B cell (primary cell): ENCODE results near the gene GATA1. TPM values are rescaled to one million over a fixed set of nuclear protein-coding genes. Genes with fewer than 3 reads are reported as not detected.
"Not testable (repeated sequence)": the region's sequence is repeated elsewhere in the genome, so short reads cannot be mapped to it uniquely, and the experiment has no call there.

Source experiments
- ATAC-seq: fragments of 200-7000 bp; cut with Tn5 transposase; one replicate; pipeline ENCODE4 v1.10.0; 2021; ENCODE audit warnings: low read depth, mild to moderate bottlenecking, moderate number of reproducible peaks, moderate library complexity
- CTCF ChIA-PET: fragments of 350-600 bp; sonication (Branson Sonifier 250); formaldehyde crosslinking; loops from one replicate; lab custom pipeline; 2021; ENCODE audit warnings: antibody characterized with exemption, inconsistent platforms; lab: Charles Lee
- POLR2A ChIA-PET: fragments of 350-600 bp; sonication (Branson Sonifier 250); formaldehyde crosslinking; loops from one replicate; lab custom pipeline; 2021; ENCODE audit warnings: antibody characterized with exemption; lab: Charles Lee
- DNase-seq: peaks from one replicate; pipeline ENCODE4 v3.0.0; 2013
- H2AFZ ChIP-seq: 2 replicates; pipeline ENCODE4 v1.6.1; 2012; ENCODE audit warnings: mild to moderate bottlenecking, low read depth, low read length; ENCODE audit not compliant: insufficient read depth, poor library complexity, severe bottlenecking
- H3K27ac ChIP-seq, 2 donors: 1 replicate in 1 of 2; 2 replicates in 1 of 2; pipeline ENCODE4 v1.5.1; 2012 to 2013; ENCODE audit warnings: low read length in 2 of 2, mild to moderate bottlenecking in 2 of 2, moderate library complexity in 1 of 2
- H3K27me3 ChIP-seq, 4 experiments: fragments of 200-600 bp in 1 of 4; sonication (generic) in 1 of 4; replicated peaks in 1 of 4; 1 replicate in 2 of 4; 2 replicates in 2 of 4; pipeline versions ENCODE4 v1.6.1 to v1.7.0; 2013 to 2016; ENCODE audit warnings: low read length in 3 of 4, mild to moderate bottlenecking in 2 of 4, mixed read lengths in 1 of 4, moderate library complexity in 1 of 4; ENCODE audit not compliant: insufficient read depth in 4 of 4, control insufficient read depth in 3 of 4; ENCODE audit errors: control extremely low read depth in 1 of 4
- H3K36me3 ChIP-seq, 2 experiments: replicated peaks in 1 of 2; 1 replicate in 1 of 2; 2 replicates in 1 of 2; pipeline versions ENCODE4 v1.6.1 to v1.7.1; 2013; ENCODE audit warnings: low read length in 1 of 2; ENCODE audit not compliant: insufficient read depth in 2 of 2, control insufficient read depth in 1 of 2; ENCODE audit errors: control extremely low read depth in 1 of 2, extremely low read depth in 1 of 2
- H3K4me1 ChIP-seq, 2 donors: fragments of 200-600 bp in 1 of 2; sonication (generic) in 1 of 2; 1 replicate in 1 of 2; 2 replicates in 1 of 2; pipeline versions ENCODE4 v1.5.1 to v1.6.1; 2013 to 2017; ENCODE audit warnings: low read length in 2 of 2; ENCODE audit not compliant: control insufficient read depth in 2 of 2, insufficient read depth in 2 of 2
- H3K4me2 ChIP-seq: replicated peaks from 2 replicates; pipeline ENCODE3; 2012; ENCODE audit warnings: mild to moderate bottlenecking, low read depth, low read length; ENCODE audit not compliant: poor library complexity, severe bottlenecking
- H3K4me3 ChIP-seq, 5 experiments: fragments of 200-600 bp in 1 of 5; sonication (generic) in 1 of 5; 1 replicate in 3 of 5; 2 replicates in 2 of 5; pipeline versions ENCODE4 v1.5.1 to v1.7.0; 2011 to 2016; ENCODE audit warnings: low read length in 4 of 5, mild to moderate bottlenecking in 4 of 5, low read depth in 2 of 5, control low read depth in 1 of 5, moderate library complexity in 1 of 5; ENCODE audit not compliant: insufficient read depth in 1 of 5; ENCODE audit errors: control extremely low read depth in 1 of 5, extremely low read depth in 1 of 5
- H3K79me2 ChIP-seq: fragments of 200-600 bp; sonication (generic); one replicate; pipeline ENCODE4 v1.6.0; 2016; ENCODE audit warnings: low read length; ENCODE audit not compliant: control insufficient read depth, insufficient read depth
- H3K9ac ChIP-seq: fragments of 200-600 bp; sonication (generic); 2 replicates; pipeline ENCODE4 v1.6.1; 2017; ENCODE audit warnings: mild to moderate bottlenecking, low read length, moderate library complexity
- H3K9me3 ChIP-seq, 3 donors: one replicate each; pipeline versions ENCODE4 v1.6.1 to v1.7.1; 2013; ENCODE audit warnings: low read length in 2 of 3; ENCODE audit not compliant: control insufficient read depth in 2 of 3, insufficient read depth in 1 of 3; ENCODE audit errors: control extremely low read depth in 1 of 3
- H4K20me1 ChIP-seq: 2 replicates; pipeline ENCODE4 v1.6.0; 2012; ENCODE audit warnings: mild to moderate bottlenecking, low read length; ENCODE audit not compliant: insufficient read depth, control insufficient read depth, poor library complexity, severe bottlenecking
- H3K27ac Mint-ChIP-seq: one replicate; pipeline ENCODE4 v1.8.0; 2021; ENCODE audit warnings: mixed read lengths
- H3K27me3 Mint-ChIP-seq: one replicate; pipeline ENCODE4 v1.8.0; 2021; ENCODE audit warnings: mixed read lengths
- H3K4me1 Mint-ChIP-seq: one replicate; pipeline ENCODE4 v1.8.0; 2021; ENCODE audit warnings: mixed read lengths
- H3K4me3 Mint-ChIP-seq: one replicate; pipeline ENCODE4 v1.8.0; 2021; ENCODE audit warnings: mixed read lengths
- H3K9me3 Mint-ChIP-seq: one replicate; pipeline ENCODE4 v1.8.0; 2022; ENCODE audit warnings: mixed read lengths; ENCODE audit not compliant: insufficient read depth
- EZH2 ChIP-seq: IDR thresholded peaks from 2 replicates; pipeline ENCODE4 v1.6.1; 2012; ENCODE audit warnings: borderline replicate concordance, low read depth, mild to moderate bottlenecking, moderate library complexity, low read length; ENCODE audit not compliant: insufficient read depth, poor library complexity, severe bottlenecking
- WGBS: methylation state at CpG from one replicate; pipeline ENCODE4 v1.1.5; 2013; ENCODE audit warnings: missing lambda C conversion rate; ENCODE audit not compliant: insufficient coverage; 5-methylcytosine and 5-hydroxymethylcytosine counted together
- intact Hi-C: fragments of 100-400 bp; cut with micrococcal nuclease; formaldehyde crosslinking; loops from one replicate; pipeline ENCODE4 v1.10.0; 2022
- polyA plus RNA-seq: library from polyadenylated mRNA; depleted of rRNA; stranded (reverse); fragments of >200 nt; gene quantifications from 2 replicates; pipeline ENCODE4 v1.2.3, GENCODE V29; 2012
- total RNA-seq, 2 donors: library from RNA; stranded (reverse); fragments of 120-200 nt in 1 of 2; gene quantifications; 1 replicate in 1 of 2; 2 replicates in 1 of 2; pipeline versions ENCODE4 v1.2.3 to v1.2.4, GENCODE V29; 2013 to 2022
- TF ChIP-seq, protein P1 (sequence below): fragments of 200-600 bp; IDR thresholded peaks from one replicate; pipeline ENCODE4 v1.8.0; 2022; ENCODE audit warnings: antibody characterized with exemption, mild to moderate bottlenecking

GATA1 gene
- total and polyA plus RNA-seq, 2 donors (not counting 1 experiment from before 2014, with no cell fraction given) = not detected

DNA sequence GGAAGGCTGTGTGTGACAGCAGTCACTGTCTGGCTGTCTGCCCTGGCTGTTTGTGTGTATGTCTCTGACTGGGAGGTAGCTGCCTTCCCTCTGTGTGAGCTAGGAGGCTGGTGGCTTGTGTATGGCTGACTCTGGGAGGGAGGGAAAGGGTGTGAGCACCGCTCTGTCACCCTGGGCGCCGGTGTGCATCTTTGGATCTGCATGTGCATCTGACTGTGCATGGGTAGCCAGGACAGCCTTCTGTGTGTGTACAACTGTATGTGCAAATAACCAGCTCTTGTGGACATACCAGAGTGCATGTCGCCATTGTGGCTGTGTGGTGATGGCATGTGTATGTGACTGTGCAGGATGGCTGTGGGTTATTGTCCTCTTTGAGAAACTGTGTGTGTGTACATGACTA is 32.5 kb downstream of the GATA1 start:
- DNase-seq (no peak), ATAC-seq (no peak)
- no peak for TF ChIP-seq EZH2
- TF ChIP-seq, protein P1, sequence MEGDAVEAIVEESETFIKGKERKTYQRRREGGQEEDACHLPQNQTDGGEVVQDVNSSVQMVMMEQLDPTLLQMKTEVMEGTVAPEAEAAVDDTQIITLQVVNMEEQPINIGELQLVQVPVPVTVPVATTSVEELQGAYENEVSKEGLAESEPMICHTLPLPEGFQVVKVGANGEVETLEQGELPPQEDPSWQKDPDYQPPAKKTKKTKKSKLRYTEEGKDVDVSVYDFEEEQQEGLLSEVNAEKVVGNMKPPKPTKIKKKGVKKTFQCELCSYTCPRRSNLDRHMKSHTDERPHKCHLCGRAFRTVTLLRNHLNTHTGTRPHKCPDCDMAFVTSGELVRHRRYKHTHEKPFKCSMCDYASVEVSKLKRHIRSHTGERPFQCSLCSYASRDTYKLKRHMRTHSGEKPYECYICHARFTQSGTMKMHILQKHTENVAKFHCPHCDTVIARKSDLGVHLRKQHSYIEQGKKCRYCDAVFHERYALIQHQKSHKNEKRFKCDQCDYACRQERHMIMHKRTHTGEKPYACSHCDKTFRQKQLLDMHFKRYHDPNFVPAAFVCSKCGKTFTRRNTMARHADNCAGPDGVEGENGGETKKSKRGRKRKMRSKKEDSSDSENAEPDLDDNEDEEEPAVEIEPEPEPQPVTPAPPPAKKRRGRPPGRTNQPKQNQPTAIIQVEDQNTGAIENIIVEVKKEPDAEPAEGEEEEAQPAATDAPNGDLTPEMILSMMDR = no peak
- Mint-ChIP-seq H3K9me3 (no peaks in the 10 kb centered on the region), H3K4me1 (no peaks in the 10 kb centered on the region), H3K27ac (no peak overlapping the region), H3K4me3 (no peak overlapping the region), H3K27me3 (no peaks in the 10 kb centered on the region)
- Histone ChIP-seq H3K4me3 (no peak overlapping the region), H2AFZ (no peak overlapping the region), H3K4me1 (no peaks in the 10 kb centered on the region), H3K9me3 (no peaks in the 10 kb centered on the region), H3K9ac (no peak overlapping the region), H4K20me1 (no peaks in the 10 kb centered on the region), H3K4me2 (no peak overlapping the region), H3K36me3 (peaks cover 0 to 11% of the 10 kb centered on the region in 2 experiments), H3K27ac (no peak overlapping the region), H3K79me2 (no peaks in the 10 kb centered on the region), H3K27me3 (no peaks in the 10 kb centered on the region)
- CTCF ChIA-PET = no interaction called here
- POLR2A ChIA-PET = no interaction called here
- intact Hi-C loops = no loop called here
- WGBS = 100% methylated on average over 4 of the region's 4 CpGs

DNA sequence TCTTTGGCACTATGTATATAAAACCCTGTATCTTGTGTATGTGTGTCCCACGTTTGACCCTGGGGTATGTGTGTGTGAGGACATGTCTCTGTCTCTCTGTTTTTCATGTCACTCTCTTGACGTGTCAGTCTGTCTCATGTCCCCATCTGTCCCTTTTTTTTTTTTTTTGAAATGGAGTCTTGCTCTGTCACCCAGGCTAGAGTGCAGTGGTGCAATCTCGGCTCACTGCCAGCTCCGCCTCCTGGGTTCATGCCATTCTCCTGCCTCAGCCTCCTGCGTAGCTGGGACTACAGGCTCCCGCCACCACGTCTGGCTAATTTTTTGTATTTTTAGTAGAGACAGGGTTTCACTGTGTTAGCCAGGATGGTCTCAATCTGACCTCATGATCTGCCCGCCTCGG is 33.0 kb downstream of the GATA1 start:
- peaks cover 0 to 11% of the 10 kb centered on the region in 2 experiments for H3K36me3 ChIP-seq
- H3K9ac ChIP-seq, H3K4me3 ChIP-seq, H4K20me1 ChIP-seq, H3K27ac ChIP-seq, H3K9me3 Mint-ChIP-seq, H3K4me2 ChIP-seq, H3K79me2 ChIP-seq, H3K9me3 ChIP-seq, H3K4me1 Mint-ChIP-seq, DNase-seq, POLR2A ChIA-PET, H2AFZ ChIP-seq, H3K4me3 Mint-ChIP-seq, H3K27me3 ChIP-seq, H3K4me1 ChIP-seq, intact Hi-C loops, CTCF ChIA-PET, H3K27ac Mint-ChIP-seq, ATAC-seq, H3K27me3 Mint-ChIP-seq: not testable (repeated sequence)
- 100% methylated on average over 2 of the region's 9 CpGs for WGBS
